ENCODE measurements around the gene COX17. TPM values are rescaled to one million over a fixed set of nuclear protein-coding genes. Genes with fewer than 3 reads are reported as not detected.

The COX17 gene
- total RNA-seq, 2 experiments from 2014 or later, result 104 to 113 TPM

- H3K4me1 Mint-ChIP-seq (ENCODE audit: low read depth), result no peaks in the 10 kb centered on the region
- intact Hi-C loops (cut with micrococcal nuclease), result no loop called here
- no peaks in the 10 kb centered on the region for H3K27me3 Mint-ChIP-seq (ENCODE audit: low read depth)
- H3K9me3 Mint-ChIP-seq, result no peaks in the 10 kb centered on the region
- H3K27ac Mint-ChIP-seq, result no peak overlapping the region
- no peaks in the 10 kb centered on the region for H3K36me3 Mint-ChIP-seq (ENCODE audit: low read depth)
- DNase-seq, result no peak
- CTCF ChIA-PET, result no interaction called here
- no peak overlapping the region for H3K4me3 Mint-ChIP-seq
These were observed 23.3 kb downstream of the COX17 start for GRCh38 chr3:119653876-119654275.

- no peaks in the 10 kb centered on the region for H3K9me3 Mint-ChIP-seq
- no peak overlapping the region for H3K4me3 Mint-ChIP-seq
- CTCF ChIA-PET, result no interaction called here
- H3K27me3 Mint-ChIP-seq (ENCODE audit: low read depth), result no peaks in the 10 kb centered on the region
- H3K36me3 Mint-ChIP-seq (ENCODE audit: low read depth), result peaks cover 4% of the 10 kb centered on the region
- H3K4me1 Mint-ChIP-seq (ENCODE audit: low read depth), result no peaks in the 10 kb centered on the region
- no peak for DNase-seq
- H3K27ac Mint-ChIP-seq, result no peak overlapping the region
- intact Hi-C loops (cut with micrococcal nuclease), result no loop called here
These were observed 24.7 kb downstream of the COX17 start for GRCh38 chr3:119652306-119653033.

- H3K4me3 Mint-ChIP-seq, result no peak overlapping the region
- H3K27me3 Mint-ChIP-seq (ENCODE audit: low read depth), result no peaks in the 10 kb centered on the region
- H3K4me1 Mint-ChIP-seq (ENCODE audit: low read depth), result no peaks in the 10 kb centered on the region
- peaks cover 10% of the 10 kb centered on the region for H3K36me3 Mint-ChIP-seq (ENCODE audit: low read depth)
- intact Hi-C loops (cut with micrococcal nuclease), result no loop called here
- no peak for DNase-seq
- no peak overlapping the region for H3K27ac Mint-ChIP-seq
- CTCF ChIA-PET, result no interaction called here
- no peaks in the 10 kb centered on the region for H3K9me3 Mint-ChIP-seq
These were observed 27.4 kb downstream of the COX17 start for GRCh38 chr3:119649761-119650160.

GRCh38 chr3:119647843-119648575, 29.2 kb downstream of the COX17 start:
- Mint-ChIP-seq H3K4me1 (ENCODE audit: low read depth) (peaks cover 11% of the 10 kb centered on the region), H3K4me3 (no peak overlapping the region), H3K27ac (no peak overlapping the region), H3K36me3 (ENCODE audit: low read depth) (peaks cover 12% of the 10 kb centered on the region), H3K27me3 (ENCODE audit: low read depth) (no peaks in the 10 kb centered on the region), H3K9me3 (no peaks in the 10 kb centered on the region)
- no peak for DNase-seq
- intact Hi-C loops (cut with micrococcal nuclease), result no loop called here
- CTCF ChIA-PET, result interaction anchor here (0.6 to 1.0 kb wide), 2 partner anchors 59 to 316 kb away, joined by 3 to 5 read pairs; no protein-coding TSS in a partner anchor

GRCh38 chr3:119647171-119647570, 30.0 kb downstream of the COX17 start:
- DNase-seq, result no peak
- H3K36me3 Mint-ChIP-seq (ENCODE audit: low read depth), result peaks cover 16% of the 10 kb centered on the region
- H3K9me3 Mint-ChIP-seq, result no peaks in the 10 kb centered on the region
- H3K27ac Mint-ChIP-seq, result no peak overlapping the region
- no peaks in the 10 kb centered on the region for H3K27me3 Mint-ChIP-seq (ENCODE audit: low read depth)
- no peak overlapping the region for H3K4me3 Mint-ChIP-seq
- CTCF ChIA-PET, result interaction anchor here (1.0 kb wide), 1 partner anchor 58 kb away, joined by 3 read pairs; no protein-coding TSS in a partner anchor
- intact Hi-C loops (cut with micrococcal nuclease), result no loop called here
- H3K4me1 Mint-ChIP-seq (ENCODE audit: low read depth), result peaks cover 19% of the 10 kb centered on the region

- peaks cover 2% of the 10 kb centered on the region for H3K9me3 Mint-ChIP-seq
- no peak overlapping the region for H3K4me3 Mint-ChIP-seq
- peaks cover 22% of the 10 kb centered on the region for H3K4me1 Mint-ChIP-seq (ENCODE audit: low read depth)
- DNase-seq, result no peak
- intact Hi-C loops (cut with micrococcal nuclease), result no loop called here
- no peaks in the 10 kb centered on the region for H3K27me3 Mint-ChIP-seq (ENCODE audit: low read depth)
- CTCF ChIA-PET, result no interaction called here
- H3K27ac Mint-ChIP-seq, result no peak overlapping the region
- H3K36me3 Mint-ChIP-seq (ENCODE audit: low read depth), result peaks cover 24% of the 10 kb centered on the region
These were observed 31.4 kb downstream of the COX17 start for GRCh38 chr3:119645813-119646212.

GRCh38 chr3:119644481-119644880, 32.7 kb downstream of the COX17 start:
- no peaks in the 10 kb centered on the region for H3K27me3 Mint-ChIP-seq (ENCODE audit: low read depth)
- no peak overlapping the region for H3K4me3 Mint-ChIP-seq
- H3K36me3 Mint-ChIP-seq (ENCODE audit: low read depth), result peaks cover 33% of the 10 kb centered on the region
- H3K27ac Mint-ChIP-seq, result no peak overlapping the region
- peaks cover 3% of the 10 kb centered on the region for H3K9me3 Mint-ChIP-seq
- peaks cover 28% of the 10 kb centered on the region for H3K4me1 Mint-ChIP-seq (ENCODE audit: low read depth)
- CTCF ChIA-PET, result interaction anchor here (1.1 kb wide), 1 partner anchor 37 kb away, joined by 4 read pairs; no protein-coding TSS in a partner anchor
- DNase-seq, result no peak
- intact Hi-C loops (cut with micrococcal nuclease), result no loop called here

- H3K36me3 Mint-ChIP-seq (ENCODE audit: low read depth), result peaks cover 33% of the 10 kb centered on the region
- intact Hi-C loops (cut with micrococcal nuclease), result loop anchor here (1.0 kb wide), 1 partner anchor 403 kb away; the partner anchor contains the start of gene B4GALT4
- H3K27ac Mint-ChIP-seq, result peak overlapping the region; percentile 48
- peaks cover 37% of the 10 kb centered on the region for H3K4me1 Mint-ChIP-seq (ENCODE audit: low read depth)
- CTCF ChIA-PET, result interaction anchor here (0.7 to 1.3 kb wide), 3 partner anchors 15 to 395 kb away, joined by 3 to 4 read pairs (median 3); no protein-coding TSS in a partner anchor
- H3K4me3 Mint-ChIP-seq, result no peak overlapping the region
- no peak for DNase-seq
- H3K9me3 Mint-ChIP-seq, result peaks cover 3% of the 10 kb centered on the region
- no peaks in the 10 kb centered on the region for H3K27me3 Mint-ChIP-seq (ENCODE audit: low read depth)
These were observed 33.7 kb downstream of the COX17 start for GRCh38 chr3:119643528-119643927.

GRCh38 chr3:119642746-119643473, 34.3 kb downstream of the COX17 start:
- peaks cover 44% of the 10 kb centered on the region for H3K4me1 Mint-ChIP-seq (ENCODE audit: low read depth)
- H3K4me3 Mint-ChIP-seq, result no peak overlapping the region
- no peaks in the 10 kb centered on the region for H3K27me3 Mint-ChIP-seq (ENCODE audit: low read depth)
- intact Hi-C loops (cut with micrococcal nuclease), result loop anchor here (1.0 kb wide), 1 partner anchor 403 kb away; the partner anchor contains the start of gene B4GALT4
- CTCF ChIA-PET, result interaction anchor here (0.7 to 1.3 kb wide), 3 partner anchors 16 to 394 kb away, joined by 3 to 4 read pairs (median 3); no protein-coding TSS in a partner anchor
- H3K9me3 Mint-ChIP-seq, result peaks cover 3% of the 10 kb centered on the region
- DNase-seq, result no peak
- H3K27ac Mint-ChIP-seq, result peak overlapping the region; percentile 48
- H3K36me3 Mint-ChIP-seq (ENCODE audit: low read depth), result peaks cover 31% of the 10 kb centered on the region

- Mint-ChIP-seq H3K9me3 (peaks cover 3% of the 10 kb centered on the region), H3K4me3 (no peak overlapping the region), H3K4me1 (ENCODE audit: low read depth) (peaks cover 48% of the 10 kb centered on the region), H3K27me3 (ENCODE audit: low read depth) (no peaks in the 10 kb centered on the region), H3K36me3 (ENCODE audit: low read depth) (peaks cover 28% of the 10 kb centered on the region), H3K27ac (no peak overlapping the region)
- no peak for DNase-seq
- intact Hi-C loops (cut with micrococcal nuclease), result no loop called here
- CTCF ChIA-PET, result interaction anchor here (0.7 kb wide), 1 partner anchor 181 kb away, joined by 3 read pairs; no protein-coding TSS in a partner anchor
These were observed 35.8 kb downstream of the COX17 start for GRCh38 chr3:119641416-119641815.

GRCh38 chr3:119639494-119640350, 37.5 kb downstream of the COX17 start:
- no peaks in the 10 kb centered on the region for H3K27me3 Mint-ChIP-seq (ENCODE audit: low read depth)
- H3K4me3 Mint-ChIP-seq, result no peak overlapping the region
- peaks cover 48% of the 10 kb centered on the region for H3K4me1 Mint-ChIP-seq (ENCODE audit: low read depth)
- intact Hi-C loops (cut with micrococcal nuclease), result loop anchor here (1.0 to 2.0 kb wide), 14 partner anchors 11 to 710 kb away; partner anchors contain the start of genes B4GALT4, COX17, LRRC58 and TIMMDC1
- H3K27ac Mint-ChIP-seq, result peak overlapping the region; percentile 91
- peaks cover 24% of the 10 kb centered on the region for H3K36me3 Mint-ChIP-seq (ENCODE audit: low read depth)
- H3K9me3 Mint-ChIP-seq, result peaks cover 3% of the 10 kb centered on the region
- DNase-seq, result peak; percentile 42
- CTCF ChIA-PET, result interaction anchor here (0.5 kb wide), 1 partner anchor 78 kb away, joined by 3 read pairs; no protein-coding TSS in a partner anchor

All from activated naive CD4-positive, alpha-beta T cell treated with anti-CD3 and anti-CD28 coated beads for 36 hours (primary cell).